Ascending aorta (tissue), 2 donors: ENCODE results near the gene MAPK11. TPM values are rescaled to one million over a fixed set of nuclear protein-coding genes. Genes with fewer than 3 reads are reported as not detected.

Experiments used
- DNase-seq, 2 donors: peaks; one replicate each; pipeline ENCODE4 v3.0.0-alpha.2; 2019; ENCODE audit warnings: low spot score in 2 of 2
- H3K27ac ChIP-seq, 2 donors: fragments of 200-600 bp; sonication (generic); one replicate each; pipeline ENCODE4 v1.5.1; 2016 to 2017; ENCODE audit warnings: mild to moderate bottlenecking in 1 of 2
- H3K27me3 ChIP-seq: fragments of 200-600 bp; sonication (generic); one replicate; pipeline ENCODE4 v1.5.1; 2017
- H3K36me3 ChIP-seq, 2 donors: fragments of 200-600 bp; sonication (generic); one replicate each; pipeline ENCODE4 v1.5.1; 2016
- H3K4me1 ChIP-seq, 2 donors: fragments of 200-600 bp; sonication (generic); one replicate each; pipeline ENCODE4 v1.5.1; 2016 to 2017; ENCODE audit warnings: mild to moderate bottlenecking in 1 of 2
- H3K4me3 ChIP-seq, 2 donors: fragments of 200-600 bp; sonication (generic); one replicate each; pipeline ENCODE4 v1.5.1; 2016 to 2017; ENCODE audit warnings: mild to moderate bottlenecking in 1 of 2
- H3K9me3 ChIP-seq, 2 donors: fragments of 200-600 bp; sonication (generic); one replicate each; pipeline ENCODE4 v1.5.1; 2016
- intact Hi-C: fragments of 100-400 bp; cut with DNase I; formaldehyde crosslinking; loops from one replicate; pipeline ENCODE4 v1.15.1; 2023
- total RNA-seq: library from RNA; depleted of rRNA; stranded (reverse); fragments of >200 nt; gene quantifications from one replicate; pipeline ENCODE4 v1.1.0, GENCODE V29; 2016
- TF ChIP-seq, protein P1 (sequence below), 3 experiments: fragments of 200-600 bp in 2 of 3; fragments of 450-650 bp in 1 of 3; sonication (generic) in 2 of 3; IDR thresholded peaks; one replicate each; pipeline ENCODE4 v1.5.1; 2016 to 2019; ENCODE audit warnings: antibody characterized with exemption in 3 of 3, mild to moderate bottlenecking in 1 of 3, moderate library complexity in 1 of 3

Gene MAPK11
- total RNA-seq, 1 donor from 2014 or later = 117 TPM

DNA sequence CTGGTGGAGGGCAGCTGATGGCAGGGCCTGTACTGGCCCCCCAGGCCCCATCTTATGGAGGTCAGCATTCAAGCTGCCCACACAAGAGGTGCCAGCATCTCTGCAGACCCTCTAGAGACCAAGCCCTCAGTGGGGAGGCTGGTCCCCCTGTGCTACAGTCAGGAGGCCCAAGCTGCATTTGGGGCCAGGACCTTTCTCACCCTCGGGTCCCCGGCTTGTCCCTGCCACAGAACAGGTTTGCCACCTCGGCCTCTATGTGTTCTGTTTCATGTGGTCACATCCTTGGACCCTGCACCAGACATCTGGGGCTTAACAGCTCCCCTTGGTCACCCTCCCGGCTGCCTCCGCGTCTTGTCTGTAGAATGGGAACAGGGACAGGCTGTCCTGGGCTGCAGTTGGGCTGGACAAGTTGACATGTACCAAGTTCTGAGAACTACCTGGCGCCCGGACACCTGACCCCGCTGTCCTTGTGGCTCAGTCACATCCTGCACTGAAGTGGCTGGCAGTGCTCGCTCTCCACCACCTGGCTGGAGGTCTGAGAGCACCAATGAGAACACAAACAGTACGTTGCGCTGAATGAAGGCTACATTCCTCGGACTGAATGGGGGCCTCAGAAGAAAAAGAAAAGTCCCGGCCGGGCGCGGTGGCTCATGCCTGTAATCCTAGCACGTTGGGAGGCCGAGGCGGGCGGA, 40.0 kb upstream of the MAPK11 start:
- H3K27me3 ChIP-seq = no peaks in the 10 kb centered on the region
- no peak overlapping the region for H3K4me3 ChIP-seq
- no peak overlapping the region for H3K27ac ChIP-seq
- H3K36me3 ChIP-seq = no peaks in the 10 kb centered on the region
- intact Hi-C loops = no loop called here
- TF ChIP-seq, protein P1, sequence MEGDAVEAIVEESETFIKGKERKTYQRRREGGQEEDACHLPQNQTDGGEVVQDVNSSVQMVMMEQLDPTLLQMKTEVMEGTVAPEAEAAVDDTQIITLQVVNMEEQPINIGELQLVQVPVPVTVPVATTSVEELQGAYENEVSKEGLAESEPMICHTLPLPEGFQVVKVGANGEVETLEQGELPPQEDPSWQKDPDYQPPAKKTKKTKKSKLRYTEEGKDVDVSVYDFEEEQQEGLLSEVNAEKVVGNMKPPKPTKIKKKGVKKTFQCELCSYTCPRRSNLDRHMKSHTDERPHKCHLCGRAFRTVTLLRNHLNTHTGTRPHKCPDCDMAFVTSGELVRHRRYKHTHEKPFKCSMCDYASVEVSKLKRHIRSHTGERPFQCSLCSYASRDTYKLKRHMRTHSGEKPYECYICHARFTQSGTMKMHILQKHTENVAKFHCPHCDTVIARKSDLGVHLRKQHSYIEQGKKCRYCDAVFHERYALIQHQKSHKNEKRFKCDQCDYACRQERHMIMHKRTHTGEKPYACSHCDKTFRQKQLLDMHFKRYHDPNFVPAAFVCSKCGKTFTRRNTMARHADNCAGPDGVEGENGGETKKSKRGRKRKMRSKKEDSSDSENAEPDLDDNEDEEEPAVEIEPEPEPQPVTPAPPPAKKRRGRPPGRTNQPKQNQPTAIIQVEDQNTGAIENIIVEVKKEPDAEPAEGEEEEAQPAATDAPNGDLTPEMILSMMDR (IDR thresholded peaks at IDR 0.05) = no peak
- H3K4me1 ChIP-seq = peaks cover 12 to 14% of the 10 kb centered on the region in 2 donors
- DNase-seq = no peak
- no peaks in the 10 kb centered on the region for H3K9me3 ChIP-seq

DNA sequence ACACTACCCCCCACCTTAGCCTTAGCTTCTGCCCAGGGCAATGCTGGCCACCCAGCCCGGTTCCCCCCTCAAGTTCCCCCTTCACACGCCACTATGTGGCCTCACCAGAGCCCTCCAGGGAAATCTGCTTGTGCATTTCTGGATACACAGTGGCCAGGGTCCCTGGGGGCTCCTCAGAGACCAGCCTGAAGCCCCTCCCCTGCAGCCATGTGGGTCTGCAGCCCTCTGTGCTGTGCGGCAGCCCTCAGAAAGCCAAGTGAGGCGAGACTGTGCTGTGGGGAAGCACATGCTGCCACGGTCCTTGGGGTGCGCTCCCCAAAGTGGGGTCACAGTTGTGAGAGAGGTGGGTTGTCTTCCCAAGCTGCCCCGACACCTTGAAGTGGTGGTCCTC, 39.4 kb upstream of the MAPK11 start:
- DNase-seq = no peak
- peak overlapping the region; percentile 86 to 96 for H3K27ac ChIP-seq
- no peaks in the 10 kb centered on the region for H3K27me3 ChIP-seq
- peaks cover 18 to 20% of the 10 kb centered on the region in 2 donors for H3K4me1 ChIP-seq
- H3K9me3 ChIP-seq = no peaks in the 10 kb centered on the region
- TF ChIP-seq, protein P1 (IDR thresholded peaks at IDR 0.05) = no peak
- intact Hi-C loops = loop anchor here (2.0 to 10.0 kb wide), 2 partner anchors 33 to 375 kb away; partner anchors contain the start of gene PPP6R2
- H3K36me3 ChIP-seq = no peaks in the 10 kb centered on the region
- H3K4me3 ChIP-seq = no peak overlapping the region

DNA sequence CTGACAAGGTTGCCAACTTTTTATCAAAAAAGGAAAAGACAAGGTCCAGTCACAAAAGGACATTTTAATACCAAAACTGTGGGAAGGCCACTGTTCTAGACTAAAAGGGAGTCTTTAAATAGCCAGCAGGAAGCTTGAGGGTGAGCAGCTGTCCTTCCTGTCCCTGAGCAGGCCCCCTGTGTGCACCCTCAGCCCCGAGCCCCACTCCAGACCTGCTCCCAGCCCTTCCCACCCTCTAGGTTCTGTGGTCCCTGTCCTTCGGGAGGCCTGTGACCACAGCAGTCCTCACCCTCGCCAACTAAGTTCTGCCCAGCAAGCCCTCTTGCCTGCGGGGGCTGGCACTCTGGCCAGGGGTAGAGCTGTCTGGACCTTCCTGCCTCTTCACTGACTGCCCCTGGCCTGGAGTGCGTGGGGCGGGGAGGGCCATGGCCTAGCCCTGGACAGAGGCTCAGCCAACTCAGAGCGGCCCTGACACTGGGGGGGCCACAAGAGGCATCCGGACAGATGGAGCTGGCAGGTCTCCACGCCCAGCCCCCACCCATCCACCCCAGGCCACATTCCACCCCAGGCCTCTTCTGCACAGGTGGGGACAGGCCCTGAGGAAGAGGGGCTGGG, 38.9 kb upstream of the MAPK11 start:
- Histone ChIP-seq H3K4me3 (no peak overlapping the region), H3K27ac (peak overlapping the region; percentile 86 to 96), H3K36me3 (no peaks in the 10 kb centered on the region), H3K4me1 (peaks cover 23 to 25% of the 10 kb centered on the region in 2 donors), H3K9me3 (no peaks in the 10 kb centered on the region), H3K27me3 (no peaks in the 10 kb centered on the region)
- TF ChIP-seq, protein P1 (IDR thresholded peaks at IDR 0.05) = no peak
- intact Hi-C loops = loop anchor here (2.0 to 10.0 kb wide), 2 partner anchors 34 to 374 kb away; partner anchors contain the start of gene PPP6R2
- no peak for DNase-seq

DNA sequence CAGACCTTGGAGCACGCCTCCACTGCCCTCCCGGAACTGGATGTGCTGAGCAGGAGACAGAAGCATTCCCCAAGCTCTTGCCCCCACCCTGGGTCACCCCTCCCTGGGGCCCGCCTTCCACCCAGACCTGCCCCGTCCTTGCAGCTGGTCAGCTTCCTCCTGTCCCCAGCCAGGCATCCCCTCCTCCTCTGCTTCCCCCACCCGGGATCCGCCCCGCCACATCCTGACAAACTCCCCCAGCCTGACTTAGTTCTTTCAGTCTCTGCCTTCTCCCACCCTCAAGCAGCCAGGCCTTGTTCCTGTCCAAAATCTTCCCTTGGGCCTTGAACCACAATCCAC, 38.4 kb upstream of the MAPK11 start:
- peaks cover 28 to 31% of the 10 kb centered on the region in 2 donors for H3K4me1 ChIP-seq
- intact Hi-C loops = loop anchor here (2.0 to 10.0 kb wide), 2 partner anchors 34 to 374 kb away; partner anchors contain the start of gene PPP6R2
- H3K36me3 ChIP-seq = no peaks in the 10 kb centered on the region
- peak; percentile 54 to 89 for DNase-seq
- TF ChIP-seq, protein P1 (IDR thresholded peaks at IDR 0.05) = no peak
- H3K27ac ChIP-seq = peak overlapping the region; percentile 86 to 96
- H3K27me3 ChIP-seq = no peaks in the 10 kb centered on the region
- H3K9me3 ChIP-seq = no peaks in the 10 kb centered on the region
- peak overlapping the region in 1 of 2 donors; percentile 12 for H3K4me3 ChIP-seq

DNA sequence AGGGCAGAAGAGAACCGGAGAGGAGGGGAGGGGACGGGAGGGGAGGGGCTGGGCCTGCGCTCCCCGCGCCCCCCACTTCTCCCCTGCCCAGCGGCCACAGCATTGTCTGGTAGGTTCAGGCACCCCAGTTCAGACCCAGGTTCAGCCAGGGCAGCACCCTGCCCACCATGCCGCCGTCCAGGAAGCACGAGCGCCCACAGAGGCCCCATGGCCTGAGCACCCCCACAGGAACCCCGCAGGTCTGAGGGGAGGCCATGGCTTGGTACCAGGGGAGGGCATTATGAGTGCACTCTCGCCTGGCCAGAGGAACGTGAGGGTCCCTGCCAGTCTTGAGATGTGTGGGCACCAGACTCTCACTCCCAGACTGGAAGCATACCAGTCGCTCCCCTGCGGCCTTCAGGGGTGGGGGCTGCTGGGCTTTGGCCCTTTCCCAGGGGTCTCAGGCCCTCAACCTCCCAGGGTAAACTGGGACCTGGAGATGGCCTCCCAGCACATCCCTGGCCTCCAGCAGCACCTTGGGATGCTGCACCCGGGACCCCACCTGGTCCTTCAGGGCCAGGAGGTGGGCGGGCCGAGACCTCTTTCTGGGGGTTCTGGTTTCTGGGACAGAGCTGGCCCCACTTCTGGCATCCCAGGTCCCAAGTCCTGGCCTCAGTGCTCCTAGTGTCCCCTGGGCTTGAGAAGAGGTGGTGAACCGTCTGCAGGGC, 37.9 kb upstream of the MAPK11 start:
- H3K9me3 ChIP-seq = no peaks in the 10 kb centered on the region
- intact Hi-C loops = loop anchor here (1.0 to 10.0 kb wide), 4 partner anchors 19 to 373 kb away; partner anchors contain the start of genes DENND6B and PPP6R2
- DNase-seq = no peak
- H3K4me1 ChIP-seq = peaks cover 34 to 36% of the 10 kb centered on the region in 2 donors
- H3K36me3 ChIP-seq = no peaks in the 10 kb centered on the region
- H3K4me3 ChIP-seq = peak overlapping the region in 1 of 2 donors; percentile 12
- TF ChIP-seq, protein P1 (IDR thresholded peaks at IDR 0.05) = no peak
- no peaks in the 10 kb centered on the region for H3K27me3 ChIP-seq
- H3K27ac ChIP-seq = peak overlapping the region; percentile 86 to 96
